SJSA1 (cell line): ENCODE data around the gene ENDOG. TPM values are rescaled to one million over a fixed set of nuclear protein-coding genes. Genes with fewer than 3 reads are reported as not detected.

Experiments used
- total RNA-seq: library from RNA; depleted of rRNA; stranded (reverse); fragments of >200 nt; shearing (Covaris generic); gene quantifications from 2 replicates; pipeline ENCODE4 v1.2.3, GENCODE V29; 2014; rRNA removed

The ENDOG gene
- total RNA-seq, 1 experiment from 2014 or later, result 27.5 TPM

Other genes starting within 250 kb of the ENDOG start
- gene DYNC2I2, start 161.7 kb upstream of the ENDOG start, total RNA-seq, result 79.8 and 85.3 TPM in 2 replicates
- 538 and 648 TPM in 2 replicates for gene SET, start 129.3 kb upstream of the ENDOG start, total RNA-seq
- gene PKN3, start 116.0 kb upstream of the ENDOG start, total RNA-seq, result 9.5 and 13.6 TPM in 2 replicates
- 47.1 and 62.1 TPM in 2 replicates for gene ZDHHC12, start 94.4 kb upstream of the ENDOG start, total RNA-seq
- gene ZER1, start 46.6 kb upstream of the ENDOG start, total RNA-seq, result 10.5 and 13.2 TPM in 2 replicates
- gene TBC1D13, start 31.2 kb upstream of the ENDOG start, total RNA-seq, result 5.9 and 20.6 TPM in 2 replicates
- gene SPOUT1, start 11.3 kb downstream of the ENDOG start, total RNA-seq, result 13.5 and 15.3 TPM in 2 replicates
- gene KYAT1, start 63.5 kb downstream of the ENDOG start, total RNA-seq, result 7.9 and 18.3 TPM in 2 replicates
- 88.7 and 99.4 TPM in 2 replicates for gene LRRC8A, start 63.6 kb downstream of the ENDOG start, total RNA-seq
- gene PHYHD1, start 102.5 kb downstream of the ENDOG start, total RNA-seq, result not detected in 2 replicates
- gene DOLK, start 129.1 kb downstream of the ENDOG start, total RNA-seq, result 26.6 and 31.6 TPM in 2 replicates
- gene NUP188, start 129.2 kb downstream of the ENDOG start, total RNA-seq, result 32.3 and 76.3 TPM in 2 replicates
- gene SH3GLB2, start 209.8 kb downstream of the ENDOG start, total RNA-seq, result 25.6 and 39.9 TPM in 2 replicates
- gene MIGA2, start 218.1 kb downstream of the ENDOG start, total RNA-seq, result 17.6 and 24.9 TPM in 2 replicates